ENCODE results near the gene FAM149A. TPM values are rescaled to one million over a fixed set of nuclear protein-coding genes. Genes with fewer than 3 reads are reported as not detected.

FAM149A gene
- total RNA-seq, 1 experiment from 2014 or later = 1.3 TPM

- TF ChIP-seq CTCF (IDR thresholded peaks at IDR 0.05; ENCODE audit: unreplicated experiment) = no peak
- no peaks in the 10 kb centered on the region for H3K9me3 Mint-ChIP-seq (ENCODE audit: unreplicated experiment)
- intact Hi-C loops (cut with micrococcal nuclease) = no loop called here
- H3K27me3 Mint-ChIP-seq (ENCODE audit: insufficient read depth, unreplicated experiment) = no peaks in the 10 kb centered on the region
- H3K4me1 Mint-ChIP-seq (ENCODE audit: insufficient read depth, unreplicated experiment) = peaks cover 6% of the 10 kb centered on the region
- peak overlapping the region; percentile 27 for H3K27ac Mint-ChIP-seq (ENCODE audit: low read depth, unreplicated experiment)
- POLR2A ChIA-PET = no interaction called here
- no peak overlapping the region for H3K4me3 Mint-ChIP-seq (ENCODE audit: unreplicated experiment)
- DNase-seq (ENCODE audit: unreplicated experiment) = no peak
- no TSS peak for BruUV-seq (replicated peaks)
- H3K36me3 Mint-ChIP-seq (ENCODE audit: insufficient read depth, unreplicated experiment) = no peaks in the 10 kb centered on the region
- CTCF ChIA-PET = interaction anchor here (0.6 kb wide), 1 partner anchor 1405 kb away, joined by 3 read pairs; no protein-coding TSS in a partner anchor
Observed at GRCh38 chr4:186151499-186151898, 47.0 kb downstream of the FAM149A start.

- POLR2A ChIA-PET = interaction anchor here (1.2 kb wide), 1 partner anchor 10 kb away, joined by 3 read pairs; no protein-coding TSS in a partner anchor
- intact Hi-C loops (cut with micrococcal nuclease) = no loop called here
Observed at GRCh38 chr4:186158021-186158813, 53.7 kb downstream of the FAM149A start.

GRCh38 chr4:186158966-186159365 is 54.5 kb downstream of the FAM149A start:
- Mint-ChIP-seq H3K36me3 (ENCODE audit: insufficient read depth, unreplicated experiment) (no peaks in the 10 kb centered on the region), H3K27me3 (ENCODE audit: insufficient read depth, unreplicated experiment) (no peaks in the 10 kb centered on the region), H3K27ac (ENCODE audit: low read depth, unreplicated experiment) (no peak overlapping the region), H3K9me3 (ENCODE audit: unreplicated experiment) (no peaks in the 10 kb centered on the region), H3K4me3 (ENCODE audit: unreplicated experiment) (no peak overlapping the region), H3K4me1 (ENCODE audit: insufficient read depth, unreplicated experiment) (peaks cover 6% of the 10 kb centered on the region)
- intact Hi-C loops (cut with micrococcal nuclease) = no loop called here
- ChIA-PET POLR2A (interaction anchor here (1.2 kb wide), 1 partner anchor 9 kb away, joined by 3 read pairs; no protein-coding TSS in a partner anchor), CTCF (no interaction called here)
- no peak for TF ChIP-seq CTCF (IDR thresholded peaks at IDR 0.05; ENCODE audit: unreplicated experiment)
- BruUV-seq (replicated peaks) = no TSS peak
- DNase-seq (ENCODE audit: unreplicated experiment) = no peak

More at GRCh38 chr4:186158021-186158813, 53.7 kb downstream of the FAM149A start:
- Mint-ChIP-seq H3K27me3 (ENCODE audit: insufficient read depth, unreplicated experiment) (no peaks in the 10 kb centered on the region), H3K36me3 (ENCODE audit: insufficient read depth, unreplicated experiment) (no peaks in the 10 kb centered on the region), H3K27ac (ENCODE audit: low read depth, unreplicated experiment) (no peak overlapping the region), H3K4me3 (ENCODE audit: unreplicated experiment) (no peak overlapping the region), H3K4me1 (ENCODE audit: insufficient read depth, unreplicated experiment) (peaks cover 6% of the 10 kb centered on the region), H3K9me3 (ENCODE audit: unreplicated experiment) (no peaks in the 10 kb centered on the region)
- CTCF ChIA-PET = no interaction called here
- no peak for TF ChIP-seq CTCF (IDR thresholded peaks at IDR 0.05; ENCODE audit: unreplicated experiment)
- DNase-seq (ENCODE audit: unreplicated experiment) = no peak
- no TSS peak for BruUV-seq (replicated peaks)

GRCh38 chr4:186159613-186160012 is 55.1 kb downstream of the FAM149A start:
- intact Hi-C loops (cut with micrococcal nuclease) = no loop called here
- CTCF ChIA-PET = no interaction called here

More at GRCh38 chr4:186159613-186160012, 55.1 kb downstream of the FAM149A start:
- POLR2A ChIA-PET = no interaction called here
- Mint-ChIP-seq H3K27me3 (ENCODE audit: insufficient read depth, unreplicated experiment) (no peaks in the 10 kb centered on the region), H3K4me1 (ENCODE audit: insufficient read depth, unreplicated experiment) (peaks cover 6% of the 10 kb centered on the region), H3K36me3 (ENCODE audit: insufficient read depth, unreplicated experiment) (no peaks in the 10 kb centered on the region), H3K27ac (ENCODE audit: low read depth, unreplicated experiment) (no peak overlapping the region), H3K9me3 (ENCODE audit: unreplicated experiment) (no peaks in the 10 kb centered on the region), H3K4me3 (ENCODE audit: unreplicated experiment) (no peak overlapping the region)
- DNase-seq (ENCODE audit: unreplicated experiment) = no peak
- no TSS peak for BruUV-seq (replicated peaks)
- TF ChIP-seq CTCF (IDR thresholded peaks at IDR 0.05; ENCODE audit: unreplicated experiment) = no peak
